Measurements from ENCODE around the gene MT1X. TPM values are rescaled to one million over a fixed set of nuclear protein-coding genes. Genes with fewer than 3 reads are reported as not detected.

The MT1X gene
- total RNA-seq, 2 donors from 2014 or later, result 430 to 1,140 TPM

GRCh38 chr16:56645838-56646237 lies 36.4 kb upstream of the MT1X start:
- no peak overlapping the region for H3K4me3 ChIP-seq
- no peak for DNase-seq
- no peaks in the 10 kb centered on the region for H3K27me3 ChIP-seq
- H3K36me3 ChIP-seq (replicated peaks in 1 of 2; ENCODE audit: insufficient read depth in 1 of 2, low read depth in 2 of 2), result no peaks in the 10 kb centered on the region
- ATAC-seq, result no peak
- TF ChIP-seq CTCF (IDR thresholded peaks at IDR 0.05) (no peak), POLR2A (IDR thresholded peaks at IDR 0.05) (no peak)
- H3K27ac ChIP-seq, result no peak overlapping the region
- peaks cover 9% of the 10 kb centered on the region for H3K4me1 ChIP-seq
- intact Hi-C loops (cut with DNase I), result no loop called here
- WGBS, 2 donors, result 0% methylated on average over 1 of the region's 1 CpG
- H3K9me3 ChIP-seq, result no peaks in the 10 kb centered on the region

GRCh38 chr16:56647641-56648431 lies 34.4 kb upstream of the MT1X start:
- no peak for ATAC-seq
- Histone ChIP-seq H3K4me3 (no peak overlapping the region), H3K4me1 (peaks cover 9% of the 10 kb centered on the region), H3K27ac (no peak overlapping the region), H3K9me3 (no peaks in the 10 kb centered on the region), H3K36me3 (replicated peaks in 1 of 2; ENCODE audit: insufficient read depth in 1 of 2, low read depth in 2 of 2) (no peaks in the 10 kb centered on the region), H3K27me3 (no peaks in the 10 kb centered on the region)
- WGBS, 2 donors, result 64 to 66% methylated on average over 10 to 32 of the region's 33 CpGs
- intact Hi-C loops (cut with DNase I), result no loop called here
- no peak for DNase-seq
- TF ChIP-seq POLR2A (IDR thresholded peaks at IDR 0.05) (no peak), CTCF (IDR thresholded peaks at IDR 0.05) (no peak)

GRCh38 chr16:56649271-56649670 lies 33.0 kb upstream of the MT1X start:
- no peaks in the 10 kb centered on the region for H3K27me3 ChIP-seq
- ATAC-seq (no peak), DNase-seq (no peak)
- peaks cover under 1% of the 10 kb centered on the region for H3K4me1 ChIP-seq
- 87 to 93% methylated on average over 2 of the region's 2 CpGs for WGBS, 2 donors
- H3K4me3 ChIP-seq, result no peak overlapping the region
- H3K36me3 ChIP-seq (replicated peaks in 1 of 2; ENCODE audit: insufficient read depth in 1 of 2, low read depth in 2 of 2), result no peaks in the 10 kb centered on the region
- no peak overlapping the region for H3K27ac ChIP-seq
- TF ChIP-seq CTCF (IDR thresholded peaks at IDR 0.05) (no peak), POLR2A (IDR thresholded peaks at IDR 0.05) (no peak)
- intact Hi-C loops (cut with DNase I), result no loop called here
- no peaks in the 10 kb centered on the region for H3K9me3 ChIP-seq

GRCh38 chr16:56649820-56650219 lies 32.5 kb upstream of the MT1X start:
- H3K9me3 ChIP-seq, result no peaks in the 10 kb centered on the region
- no peaks in the 10 kb centered on the region for H3K4me1 ChIP-seq
- intact Hi-C loops (cut with DNase I), result no loop called here
- DNase-seq (no peak), ATAC-seq (no peak)
- H3K27ac ChIP-seq, result no peak overlapping the region
- H3K27me3 ChIP-seq, result no peaks in the 10 kb centered on the region
- no peaks in the 10 kb centered on the region for H3K36me3 ChIP-seq (replicated peaks in 1 of 2; ENCODE audit: insufficient read depth in 1 of 2, low read depth in 2 of 2)
- H3K4me3 ChIP-seq, result no peak overlapping the region
- 71 to 75% methylated on average over 3 of the region's 3 CpGs for WGBS, 2 donors
- TF ChIP-seq POLR2A (IDR thresholded peaks at IDR 0.05) (no peak), CTCF (IDR thresholded peaks at IDR 0.05) (no peak)

GRCh38 chr16:56651586-56651985 lies 30.7 kb upstream of the MT1X start, which contains the start of gene MT1B:
Gene MT1B (plus strand): TSS chr16:56651886. CDS start chr16:56651954, 68 bp downstream.
- ATAC-seq, result no peak
- H3K9me3 ChIP-seq, result no peaks in the 10 kb centered on the region
- no peaks in the 10 kb centered on the region for H3K27me3 ChIP-seq
- intact Hi-C loops (cut with DNase I), result no loop called here
- no peak within 1 kb of the TSS for H3K27ac ChIP-seq
- H3K4me3 ChIP-seq, result no peak within 1 kb of the TSS
- no peak for DNase-seq
- H3K4me1 ChIP-seq, result no peaks in the 10 kb centered on the region
- 65 to 94% methylated on average over 7 of the region's 7 CpGs for WGBS, 2 donors
- H3K36me3 ChIP-seq (replicated peaks in 1 of 2; ENCODE audit: insufficient read depth in 1 of 2, low read depth in 2 of 2), result no peaks in the 10 kb centered on the region
- TF ChIP-seq CTCF (IDR thresholded peaks at IDR 0.05) (no peak), POLR2A (IDR thresholded peaks at IDR 0.05) (no peak)
